Activated T-cell treated with anti-CD3 and anti-CD28 coated beads, Interleukin-2, amount 50 U/mL, for 24 hours (primary cell): Measurements from ENCODE around the gene ABLIM2.

Experiments
- DNase-seq: peaks from one replicate; pipeline ENCODE4 v3.0.0-alpha.2; 2020
- H3K27ac Mint-ChIP-seq: 2 replicates; pipeline ENCODE4 v1.8.0; 2020; ENCODE audit warnings: mild to moderate bottlenecking, mixed read lengths
- H3K27me3 Mint-ChIP-seq: 2 replicates; pipeline ENCODE4 v1.8.0; 2020; ENCODE audit warnings: mixed read lengths
- H3K36me3 Mint-ChIP-seq: 2 replicates; pipeline ENCODE4 v1.8.0; 2020; ENCODE audit warnings: low read depth, mixed read lengths
- H3K4me1 Mint-ChIP-seq: 2 replicates; pipeline ENCODE4 v1.8.0; 2020; ENCODE audit warnings: low read depth, mixed read lengths
- H3K4me3 Mint-ChIP-seq: 2 replicates; pipeline ENCODE4 v1.8.0; 2020; ENCODE audit warnings: mild to moderate bottlenecking, moderate library complexity, mixed read lengths
- H3K9me3 Mint-ChIP-seq: 2 replicates; pipeline ENCODE4 v1.8.0; 2020; ENCODE audit warnings: mixed read lengths

Gene ABLIM2

DNA sequence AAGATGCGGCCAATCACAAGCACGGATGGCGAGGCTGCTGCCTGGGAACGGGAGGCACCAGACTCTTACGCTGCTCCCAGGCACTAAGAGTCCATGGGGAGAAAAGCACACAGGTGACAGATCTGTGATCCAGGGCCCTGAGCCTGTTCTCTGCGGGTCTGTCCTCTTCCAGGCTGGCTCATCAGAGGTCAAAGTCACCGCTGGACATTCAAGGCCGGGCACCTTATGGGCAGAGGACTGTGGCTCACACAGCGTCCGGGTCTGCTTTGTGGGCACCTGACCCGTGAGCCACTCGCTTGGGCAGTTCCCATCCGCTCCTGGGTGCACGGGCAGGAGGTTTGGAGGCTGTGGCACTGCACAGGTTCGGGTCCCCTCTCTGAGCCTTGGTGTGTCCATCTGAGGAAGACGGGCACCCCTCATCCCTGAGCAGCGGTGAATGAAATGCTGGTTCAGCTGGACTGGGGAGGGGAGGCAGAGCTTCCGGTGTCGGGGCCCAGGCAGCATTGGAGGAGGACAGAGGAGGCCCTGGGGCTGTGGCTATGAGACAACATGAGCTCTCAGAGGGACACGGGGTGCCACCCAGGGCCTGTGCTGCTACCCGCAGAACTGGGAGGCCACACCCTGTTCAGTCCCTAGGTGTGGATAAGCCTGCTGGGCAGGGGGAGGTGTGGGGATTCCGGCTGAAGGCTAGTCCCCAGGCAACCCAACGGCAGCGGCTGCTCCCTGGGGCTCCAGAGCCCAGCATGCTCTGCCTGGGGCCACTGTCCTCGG is 157.7 kb downstream of the ABLIM2 start:
- no peaks in the 10 kb centered on the region for H3K9me3 Mint-ChIP-seq
- H3K36me3 Mint-ChIP-seq, result no peaks in the 10 kb centered on the region
- DNase-seq, result no peak
- H3K27me3 Mint-ChIP-seq, result no peaks in the 10 kb centered on the region
- no peaks in the 10 kb centered on the region for H3K4me1 Mint-ChIP-seq
- no peak overlapping the region for H3K27ac Mint-ChIP-seq
- H3K4me3 Mint-ChIP-seq, result no peak overlapping the region

DNA sequence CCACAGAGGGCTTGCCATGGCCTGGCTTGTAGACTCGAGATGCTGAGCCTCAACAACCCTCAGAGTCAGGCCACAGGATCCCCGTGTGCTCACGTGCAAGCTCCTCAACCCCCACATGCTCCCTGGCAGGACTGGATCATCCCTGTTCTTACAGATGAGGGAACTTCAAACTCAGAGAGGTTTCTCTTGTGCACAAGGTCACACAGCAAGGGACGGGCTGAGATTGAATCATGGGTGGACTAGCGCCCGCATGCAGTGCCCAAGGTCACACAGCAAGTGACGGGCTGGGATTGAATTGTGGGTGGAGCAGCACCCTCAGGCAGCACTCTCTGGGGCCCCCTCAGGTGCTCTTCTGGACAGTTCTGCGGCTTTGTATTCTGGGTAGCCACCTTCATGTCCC is 158.4 kb downstream of the ABLIM2 start:
- Mint-ChIP-seq H3K9me3 (no peaks in the 10 kb centered on the region), H3K4me3 (no peak overlapping the region), H3K27me3 (no peaks in the 10 kb centered on the region), H3K36me3 (no peaks in the 10 kb centered on the region), H3K27ac (no peak overlapping the region), H3K4me1 (no peaks in the 10 kb centered on the region)
- DNase-seq, result no peak

- no peaks in the 10 kb centered on the region for H3K4me1 Mint-ChIP-seq
- H3K27me3 Mint-ChIP-seq, result no peaks in the 10 kb centered on the region
- H3K27ac Mint-ChIP-seq, result no peak overlapping the region
- H3K36me3 Mint-ChIP-seq, result no peaks in the 10 kb centered on the region
- no peak overlapping the region for H3K4me3 Mint-ChIP-seq
- no peak for DNase-seq
- H3K9me3 Mint-ChIP-seq, result no peaks in the 10 kb centered on the region
Measured at GRCh38 chr4:7999695-8000094, 158.9 kb downstream of the ABLIM2 start.

DNA sequence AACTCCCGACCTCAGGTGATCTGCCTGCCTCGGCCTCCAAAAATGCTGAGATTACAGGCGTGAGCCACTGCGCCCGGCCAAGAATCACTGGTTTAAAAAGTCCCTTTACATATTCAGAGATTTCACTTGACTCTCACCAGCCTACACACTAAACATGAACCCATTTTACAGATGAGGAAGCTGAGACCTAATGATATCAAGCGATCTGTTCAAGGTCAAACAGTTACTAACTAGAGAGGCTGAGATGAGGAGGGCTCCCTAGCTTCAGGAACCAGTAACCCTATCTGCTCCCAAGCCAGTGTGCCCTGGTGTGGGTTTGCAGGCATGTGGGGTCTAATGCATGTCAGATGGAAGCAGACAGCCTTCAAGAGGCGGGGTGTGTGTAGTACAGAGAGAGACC is 159.3 kb downstream of the ABLIM2 start:
- no peak for DNase-seq
- Mint-ChIP-seq H3K9me3 (no peaks in the 10 kb centered on the region), H3K4me1 (no peaks in the 10 kb centered on the region), H3K27me3 (no peaks in the 10 kb centered on the region), H3K4me3 (no peak overlapping the region), H3K36me3 (no peaks in the 10 kb centered on the region), H3K27ac (no peak overlapping the region)

DNA sequence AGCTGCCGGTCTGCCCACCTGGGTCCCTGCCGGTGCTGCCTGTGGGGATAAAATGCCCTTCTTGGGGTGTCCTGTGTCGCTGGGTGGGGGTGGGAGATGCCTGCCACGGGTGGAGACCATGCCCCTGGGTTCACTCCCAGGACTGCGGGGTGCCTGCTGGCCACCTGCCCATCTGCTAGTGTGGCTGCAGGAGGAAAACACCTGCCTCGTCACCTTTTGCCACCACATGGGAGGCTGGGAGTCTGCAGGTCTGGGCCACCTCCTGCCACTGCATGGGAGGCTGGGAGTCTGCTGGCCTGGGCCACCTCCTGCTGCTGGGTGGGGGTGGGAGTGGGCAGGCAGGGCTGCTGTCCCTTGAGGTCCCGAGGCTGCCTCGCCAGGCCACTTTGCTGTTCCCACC is 160.2 kb downstream of the ABLIM2 start:
- Mint-ChIP-seq H3K27me3 (no peaks in the 10 kb centered on the region), H3K9me3 (no peaks in the 10 kb centered on the region), H3K4me1 (no peaks in the 10 kb centered on the region), H3K4me3 (no peak overlapping the region), H3K27ac (no peak overlapping the region), H3K36me3 (no peaks in the 10 kb centered on the region)
- DNase-seq, result no peak

- H3K27me3 Mint-ChIP-seq, result no peaks in the 10 kb centered on the region
- H3K36me3 Mint-ChIP-seq, result no peaks in the 10 kb centered on the region
- no peak overlapping the region for H3K4me3 Mint-ChIP-seq
- DNase-seq, result no peak
- no peaks in the 10 kb centered on the region for H3K9me3 Mint-ChIP-seq
- H3K4me1 Mint-ChIP-seq, result no peaks in the 10 kb centered on the region
- H3K27ac Mint-ChIP-seq, result no peak overlapping the region
Measured at GRCh38 chr4:7995866-7996265, 162.7 kb downstream of the ABLIM2 start.

DNA sequence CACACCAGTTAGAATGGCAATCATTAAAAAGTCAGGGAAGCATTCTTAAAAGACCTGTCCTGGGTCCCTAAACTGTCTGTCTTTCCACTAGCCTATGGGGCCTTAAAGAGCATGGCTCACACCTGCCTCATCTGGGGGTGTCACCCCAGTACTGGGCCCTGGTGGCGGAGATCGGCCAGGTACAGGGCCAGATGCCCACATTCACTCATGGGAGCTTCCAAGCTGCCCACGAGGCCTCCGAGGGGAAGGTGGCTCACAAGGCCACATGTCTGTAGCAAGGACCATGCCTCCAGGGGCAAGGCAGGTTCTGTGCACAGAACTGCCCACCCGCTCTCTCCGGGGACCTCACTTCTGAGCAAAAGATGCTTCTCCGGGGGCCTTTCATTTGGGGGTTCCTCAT is 163.5 kb downstream of the ABLIM2 start:
- no peak for DNase-seq
- Mint-ChIP-seq H3K27ac (no peak overlapping the region), H3K36me3 (no peaks in the 10 kb centered on the region), H3K4me3 (no peak overlapping the region), H3K27me3 (no peaks in the 10 kb centered on the region), H3K9me3 (no peaks in the 10 kb centered on the region), H3K4me1 (no peaks in the 10 kb centered on the region)

- Mint-ChIP-seq H3K36me3 (no peaks in the 10 kb centered on the region), H3K9me3 (no peaks in the 10 kb centered on the region), H3K27ac (no peak overlapping the region), H3K27me3 (no peaks in the 10 kb centered on the region), H3K4me1 (no peaks in the 10 kb centered on the region), H3K4me3 (no peak overlapping the region)
- DNase-seq, result no peak
Measured at GRCh38 chr4:7993671-7994070, 164.9 kb downstream of the ABLIM2 start.

DNA sequence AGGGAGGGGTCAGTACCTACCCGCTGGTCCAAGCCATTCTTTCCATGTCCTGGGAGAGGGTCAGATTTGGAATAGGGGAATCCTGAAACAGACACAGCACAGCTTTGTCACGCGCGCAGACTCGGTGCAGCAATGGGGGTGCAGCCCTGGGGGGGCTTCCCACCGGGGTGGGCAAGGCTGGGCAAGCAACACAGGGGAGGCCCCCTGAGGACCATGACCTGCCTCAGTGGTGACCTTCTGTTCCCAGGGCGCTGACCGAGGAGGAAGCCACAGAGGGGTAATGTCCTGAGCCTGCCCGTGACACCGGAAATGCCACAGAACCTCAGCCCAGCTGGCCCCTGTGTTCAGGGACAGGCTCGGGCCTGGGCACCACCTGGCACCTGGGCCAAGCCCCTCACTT is 165.8 kb downstream of the ABLIM2 start:
- no peak for DNase-seq
- H3K36me3 Mint-ChIP-seq, result no peaks in the 10 kb centered on the region
- H3K4me3 Mint-ChIP-seq, result no peak overlapping the region
- no peaks in the 10 kb centered on the region for H3K27me3 Mint-ChIP-seq
- H3K27ac Mint-ChIP-seq, result no peak overlapping the region
- H3K9me3 Mint-ChIP-seq, result no peaks in the 10 kb centered on the region
- no peaks in the 10 kb centered on the region for H3K4me1 Mint-ChIP-seq

GRCh38 chr4:7990807-7991459 is 167.7 kb downstream of the ABLIM2 start:
- no peak for DNase-seq
- Mint-ChIP-seq H3K27ac (no peak overlapping the region), H3K36me3 (no peaks in the 10 kb centered on the region), H3K4me1 (peaks cover 4% of the 10 kb centered on the region), H3K4me3 (no peak overlapping the region), H3K27me3 (peaks cover 2% of the 10 kb centered on the region), H3K9me3 (no peaks in the 10 kb centered on the region)

DNA sequence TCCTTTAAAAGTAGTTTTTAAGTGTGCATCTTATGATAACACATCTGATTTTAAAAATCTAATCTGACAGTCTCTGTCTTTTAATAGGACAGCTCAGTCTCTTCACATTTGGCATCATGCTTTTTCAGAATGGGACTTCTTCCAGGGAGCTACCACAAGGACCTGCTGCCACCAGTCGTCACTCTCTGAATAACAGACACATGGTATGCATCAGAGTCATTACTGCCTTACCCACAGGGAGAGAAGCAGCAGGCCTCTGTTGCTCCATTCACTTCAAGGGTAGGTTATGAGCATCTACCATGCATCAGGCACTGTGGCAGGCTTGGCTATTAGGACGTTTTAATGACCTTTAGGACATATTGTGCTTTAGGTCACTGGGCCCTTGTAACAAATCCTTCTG is 169.0 kb downstream of the ABLIM2 start:
- H3K4me1 Mint-ChIP-seq, result peaks cover 8% of the 10 kb centered on the region
- no peaks in the 10 kb centered on the region for H3K9me3 Mint-ChIP-seq
- no peak overlapping the region for H3K4me3 Mint-ChIP-seq
- no peak for DNase-seq
- peaks cover 10% of the 10 kb centered on the region for H3K27me3 Mint-ChIP-seq
- H3K36me3 Mint-ChIP-seq, result no peaks in the 10 kb centered on the region
- no peak overlapping the region for H3K27ac Mint-ChIP-seq

- Mint-ChIP-seq H3K4me3 (no peak overlapping the region), H3K27me3 (peaks cover 10% of the 10 kb centered on the region), H3K9me3 (no peaks in the 10 kb centered on the region), H3K27ac (no peak overlapping the region), H3K36me3 (no peaks in the 10 kb centered on the region), H3K4me1 (peaks cover 8% of the 10 kb centered on the region)
- no peak for DNase-seq
Measured at GRCh38 chr4:7988437-7988836, 170.2 kb downstream of the ABLIM2 start.

GRCh38 chr4:7987148-7987989 is 171.2 kb downstream of the ABLIM2 start:
- Mint-ChIP-seq H3K27me3 (peaks cover 10% of the 10 kb centered on the region), H3K4me3 (no peak overlapping the region), H3K9me3 (no peaks in the 10 kb centered on the region), H3K27ac (no peak overlapping the region), H3K4me1 (peaks cover 8% of the 10 kb centered on the region), H3K36me3 (no peaks in the 10 kb centered on the region)
- peak; percentile 83 for DNase-seq

- H3K27me3 Mint-ChIP-seq, result peaks cover 10% of the 10 kb centered on the region
- H3K4me1 Mint-ChIP-seq, result peaks cover 8% of the 10 kb centered on the region
- H3K9me3 Mint-ChIP-seq, result no peaks in the 10 kb centered on the region
- H3K4me3 Mint-ChIP-seq, result no peak overlapping the region
- no peak for DNase-seq
- H3K36me3 Mint-ChIP-seq, result no peaks in the 10 kb centered on the region
- peak overlapping the region; percentile 51 for H3K27ac Mint-ChIP-seq
Measured at GRCh38 chr4:7985891-7986441, 172.6 kb downstream of the ABLIM2 start.
